Skeletal muscle cell (primary cell): Measurements from ENCODE around the gene TBX15.

Source experiments
- DNase-seq: peaks from one replicate; pipeline ENCODE4 v3.0.0-alpha.2; 2010; ENCODE audit warnings: low read depth
- H3K4me3 ChIP-seq: 2 replicates; pipeline ENCODE4 v1.5.1; 2011; ENCODE audit warnings: low read depth, mild to moderate bottlenecking, control low read depth, low read length, moderate library complexity

The TBX15 gene

GRCh38 chr1:118987468-118988185, 516 bp downstream of the TBX15 start:
- peak overlapping the region; percentile 73 for H3K4me3 ChIP-seq
- no peak for DNase-seq

GRCh38 chr1:118986555-118987467, 1.3 kb downstream of the TBX15 start:
- H3K4me3 ChIP-seq: peak overlapping the region; percentile 73
- no peak for DNase-seq

- H3K4me3 ChIP-seq: peak overlapping the region; percentile 73
Measured at GRCh38 chr1:118985640-118986554, 2.2 kb downstream of the TBX15 start.

GRCh38 chr1:118984722-118985639, 3.2 kb downstream of the TBX15 start:
- no peak for DNase-seq
- H3K4me3 ChIP-seq: peak overlapping the region; percentile 73

More at GRCh38 chr1:118985640-118986554, 2.2 kb downstream of the TBX15 start:
- no peak for DNase-seq

- H3K4me3 ChIP-seq: peak overlapping the region; percentile 73
- no peak for DNase-seq
Measured at GRCh38 chr1:118984086-118984721, 3.9 kb downstream of the TBX15 start.

- peak; percentile 60 for DNase-seq
- H3K4me3 ChIP-seq: peak overlapping the region; percentile 73
Measured at GRCh38 chr1:118983558-118984041, 4.5 kb downstream of the TBX15 start.

GRCh38 chr1:118982821-118983557, 5.2 kb downstream of the TBX15 start:
- no peak for DNase-seq
- H3K4me3 ChIP-seq: peak overlapping the region; percentile 73

GRCh38 chr1:118982266-118982665, 5.9 kb downstream of the TBX15 start:
- no peak for DNase-seq
- peak overlapping the region; percentile 73 for H3K4me3 ChIP-seq

- peak overlapping the region; percentile 73 for H3K4me3 ChIP-seq
Measured at GRCh38 chr1:118981436-118981835, 6.7 kb downstream of the TBX15 start.

GRCh38 chr1:118979754-118980575, 8.2 kb downstream of the TBX15 start:
- peak overlapping the region; percentile 40 for H3K4me3 ChIP-seq
- no peak for DNase-seq

More at GRCh38 chr1:118981436-118981835, 6.7 kb downstream of the TBX15 start:
- DNase-seq: no peak

- DNase-seq: no peak
- H3K4me3 ChIP-seq: peak overlapping the region; percentile 40
Measured at GRCh38 chr1:118978914-118979701, 9.0 kb downstream of the TBX15 start.

- no peak for DNase-seq
Measured at GRCh38 chr1:118977600-118977999, 10.5 kb downstream of the TBX15 start.

GRCh38 chr1:118974661-118975060, 13.5 kb downstream of the TBX15 start:
- H3K4me3 ChIP-seq: no peak overlapping the region
- DNase-seq: no peak

More at GRCh38 chr1:118977600-118977999, 10.5 kb downstream of the TBX15 start:
- no peak overlapping the region for H3K4me3 ChIP-seq

GRCh38 chr1:118973531-118974137, 14.5 kb downstream of the TBX15 start:
- no peak overlapping the region for H3K4me3 ChIP-seq
- peak; percentile 67 for DNase-seq

- DNase-seq: no peak
- H3K4me3 ChIP-seq: no peak overlapping the region
Measured at GRCh38 chr1:118973032-118973431, 15.1 kb downstream of the TBX15 start.
